ENCODE measurements around the gene RELN.
A peak's percentile ranks its signal among the peaks of the same experiment; 100 is the strongest.
"Not testable (repeated sequence)": the region's sequence is repeated elsewhere in the genome, so short reads cannot be mapped to it uniquely, and the experiment has no call there.

Gene RELN

DNA sequence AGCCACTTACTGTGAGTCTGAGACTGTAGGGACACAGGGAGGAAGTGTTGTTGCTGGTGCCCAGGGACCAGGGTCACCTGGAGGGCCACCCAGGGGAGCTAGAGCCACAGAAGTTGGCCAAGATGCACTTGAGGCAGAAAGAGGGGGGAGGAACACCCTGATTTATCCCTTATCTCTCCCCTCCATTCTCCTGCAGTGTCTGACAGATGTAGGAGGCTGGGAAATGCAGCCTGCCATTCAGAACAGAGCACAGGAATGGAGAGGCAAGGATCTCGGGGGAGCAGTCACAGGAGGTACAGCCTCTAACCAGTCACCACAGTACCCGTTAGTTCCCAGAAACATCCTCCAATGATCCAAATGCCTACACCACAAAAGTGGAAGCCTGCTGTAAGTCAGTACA lies 425.0 kb downstream of the RELN start:
- no peak for DNase-seq (ENCODE audit: low read depth)

DNA sequence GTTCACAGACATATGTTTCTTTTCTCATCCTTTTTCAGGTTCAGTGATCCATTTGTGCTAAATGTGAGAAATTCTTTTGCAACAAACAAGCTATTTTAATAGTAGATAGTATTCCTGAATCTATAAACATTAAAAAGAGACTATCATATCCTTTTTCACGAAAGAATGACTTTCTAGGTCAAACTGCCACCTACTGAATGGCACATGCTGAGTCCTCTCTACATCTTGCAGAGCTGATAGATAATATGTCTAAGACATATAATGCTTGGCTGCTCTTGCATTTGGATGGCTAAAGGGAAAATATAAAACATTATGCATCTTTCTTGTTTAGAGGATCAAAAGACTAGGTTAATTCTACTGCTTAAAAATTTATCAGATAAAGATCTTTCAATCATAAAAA lies 429.3 kb downstream of the RELN start:
- no peak for DNase-seq (ENCODE audit: low read depth)

DNA sequence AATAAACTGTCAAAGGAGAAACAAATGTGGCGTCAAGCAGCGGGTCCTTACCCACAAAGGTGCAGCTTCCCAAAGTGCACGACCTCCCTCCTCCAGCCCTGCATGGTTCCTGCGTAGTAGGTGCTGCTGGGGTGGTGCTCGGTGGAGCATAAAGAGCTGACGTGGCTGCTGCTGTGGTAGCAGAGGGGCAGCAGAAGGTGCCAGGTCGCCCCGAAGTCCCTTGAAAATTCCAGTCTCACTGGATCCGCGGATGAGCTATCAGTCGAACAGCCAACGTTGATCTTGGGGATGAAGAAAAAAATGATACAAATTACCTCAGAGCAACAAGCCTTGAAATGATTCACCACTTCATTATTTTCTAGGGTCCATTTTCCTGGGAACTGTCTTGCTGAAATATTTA lies 438.4 kb downstream of the RELN start:
- DNase-seq (ENCODE audit: low read depth), result no peak

DNA sequence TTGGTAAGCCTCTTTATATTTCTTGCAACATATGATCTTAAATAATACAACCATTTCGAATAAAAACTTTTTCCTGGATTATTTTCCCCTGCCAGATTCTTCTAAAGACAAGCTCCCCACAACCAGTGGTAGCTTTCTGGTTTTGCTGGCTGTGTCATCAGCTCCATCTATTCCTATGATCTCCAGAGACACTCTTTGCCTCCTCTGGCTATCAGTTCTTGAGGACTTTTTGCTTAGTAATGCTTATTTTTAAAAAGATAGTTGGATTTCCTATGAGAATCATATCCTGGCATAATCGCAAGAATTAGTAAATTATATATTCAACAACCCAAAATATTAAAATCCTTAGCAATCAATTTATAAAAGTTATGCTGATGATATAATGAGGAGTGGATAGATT lies 439.7 kb downstream of the RELN start:
- DNase-seq (ENCODE audit: low read depth), result no peak

DNA sequence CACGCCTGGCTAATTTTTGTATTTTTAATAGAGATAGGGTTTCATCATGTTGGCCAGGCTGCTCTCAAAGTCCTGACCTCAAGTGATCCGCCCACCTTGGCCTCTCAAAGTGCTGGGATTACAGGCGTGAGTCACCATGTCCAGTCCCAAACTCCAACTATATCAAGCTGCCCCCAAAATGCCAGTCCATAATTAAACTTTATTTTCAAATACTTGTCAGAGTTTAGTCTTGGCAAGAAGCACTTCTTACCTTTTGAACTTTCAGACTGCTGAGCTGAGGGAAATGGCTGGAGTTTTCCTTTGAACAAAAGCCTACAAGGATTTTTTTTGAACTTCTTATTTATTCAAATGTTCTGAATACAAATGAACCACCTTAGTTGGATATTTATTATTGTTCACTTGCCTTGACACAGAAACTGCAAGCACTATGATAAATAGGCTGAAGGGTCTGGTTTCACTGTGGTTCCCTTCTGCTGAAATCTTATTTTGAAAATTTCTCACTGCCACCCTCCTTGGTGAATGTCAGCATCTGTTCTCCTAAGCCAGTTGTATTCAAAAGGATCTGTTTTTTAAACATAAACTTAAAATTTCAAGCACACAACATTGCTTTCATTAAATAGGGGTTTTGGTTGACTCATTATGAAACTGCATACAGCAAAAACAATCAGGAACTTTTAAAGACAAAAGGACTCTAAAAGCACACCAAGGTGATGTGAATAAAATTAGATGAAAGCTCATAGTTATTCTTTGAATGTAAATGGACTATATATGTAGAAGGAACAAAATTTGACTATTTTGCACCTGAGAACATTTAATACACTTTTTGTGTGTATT lies 441.8 kb downstream of the RELN start:
- DNase-seq (ENCODE audit: low read depth), result no peak

DNA sequence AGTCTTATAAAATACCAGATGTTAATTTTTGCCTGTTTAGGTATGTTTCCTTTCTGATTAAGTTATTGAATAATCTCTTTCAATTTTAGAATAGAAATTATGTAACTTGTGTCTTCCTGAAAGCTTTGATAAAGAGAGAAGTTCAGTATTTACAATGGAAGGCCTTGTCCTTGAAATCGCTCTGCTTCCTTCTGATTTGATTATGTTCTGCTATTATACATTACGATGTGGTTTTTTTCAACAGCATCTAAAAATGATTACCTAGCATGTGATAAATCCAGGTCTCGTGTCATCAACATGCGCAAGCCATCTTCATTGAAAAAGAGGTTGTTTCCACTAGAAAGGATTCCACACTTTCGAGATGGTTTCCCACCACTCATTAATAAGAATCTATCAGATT lies 447.0 kb downstream of the RELN start:
- no peak for DNase-seq (ENCODE audit: low read depth)

DNA sequence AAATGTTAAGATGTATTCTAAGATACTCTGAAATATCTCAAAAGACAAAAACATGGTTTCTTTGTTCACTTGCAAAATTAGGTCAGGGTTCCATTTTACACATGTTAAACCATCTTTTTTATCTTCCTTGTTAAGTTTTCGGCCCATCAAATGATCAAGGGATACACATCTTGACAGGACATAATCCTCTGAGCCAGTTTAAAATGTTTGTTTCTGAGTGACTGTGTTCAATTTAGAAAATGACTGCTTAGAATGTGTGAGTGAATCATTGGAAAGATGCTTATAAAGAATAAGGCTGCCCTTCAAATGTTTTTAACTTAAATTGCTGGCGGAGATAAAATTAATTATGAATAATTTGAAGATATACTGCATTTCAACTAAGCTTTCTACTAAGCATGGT lies 447.5 kb downstream of the RELN start:
- no peak for DNase-seq (ENCODE audit: low read depth)

DNA sequence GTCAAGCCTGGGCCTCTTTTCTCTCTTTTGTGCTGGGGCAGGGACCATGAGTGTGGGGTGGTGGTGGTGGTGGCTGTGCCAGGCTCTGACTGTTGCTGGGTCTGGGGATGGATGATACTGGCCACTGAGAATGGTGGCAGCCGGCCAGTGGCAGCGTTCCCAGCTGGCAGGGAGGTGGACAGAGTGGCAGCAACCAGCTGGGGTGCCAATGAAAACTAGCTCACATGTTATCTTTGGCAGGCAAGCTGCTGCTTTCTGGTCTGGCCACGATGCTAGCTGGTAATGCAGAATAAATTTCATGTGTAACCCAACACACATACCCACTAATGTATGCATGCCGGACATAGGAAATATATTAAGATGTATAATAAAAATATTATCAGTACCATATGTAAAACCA lies 448.4 kb downstream of the RELN start:
- no peak for DNase-seq (ENCODE audit: low read depth)

DNA sequence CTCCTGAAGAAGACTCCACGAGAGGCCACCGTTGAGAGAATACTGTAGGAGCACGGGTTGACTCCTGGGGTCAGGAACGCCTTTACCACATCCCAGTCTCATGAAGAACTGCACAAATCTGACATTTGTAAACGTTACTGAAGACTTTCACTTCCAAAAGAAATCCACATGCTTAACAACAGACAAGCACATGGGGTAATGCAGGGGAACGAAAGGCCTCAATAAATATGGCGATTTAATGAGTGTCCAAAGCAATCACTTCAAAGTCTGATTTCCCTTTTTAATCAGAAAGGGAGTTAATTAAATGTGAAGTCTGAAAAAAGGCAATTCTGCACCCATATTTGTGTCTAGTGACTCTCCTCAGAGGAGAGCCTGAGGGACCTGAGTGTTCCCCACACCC lies 449.1 kb downstream of the RELN start:
- DNase-seq (ENCODE audit: low read depth), result no peak

DNA sequence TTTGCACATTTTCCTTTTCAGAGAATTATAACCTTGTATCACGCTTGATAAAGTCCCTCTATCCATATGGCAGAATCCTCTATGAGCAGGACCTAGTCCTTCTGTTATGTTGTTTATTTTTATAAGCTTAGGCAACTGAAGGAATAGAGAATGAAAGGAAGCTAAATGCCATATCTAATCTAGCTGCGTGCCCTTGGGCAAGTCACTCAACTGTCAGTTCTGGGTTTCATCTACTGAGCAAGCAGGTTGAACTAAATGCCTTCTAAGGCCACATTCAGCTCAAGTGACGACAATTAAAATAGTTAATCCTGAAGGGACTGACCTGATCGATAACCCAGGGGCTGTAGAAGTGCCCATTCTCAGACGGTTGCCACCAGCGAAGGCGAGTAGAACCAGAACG lies 449.6 kb downstream of the RELN start:
- no peak for DNase-seq (ENCODE audit: low read depth)

DNA sequence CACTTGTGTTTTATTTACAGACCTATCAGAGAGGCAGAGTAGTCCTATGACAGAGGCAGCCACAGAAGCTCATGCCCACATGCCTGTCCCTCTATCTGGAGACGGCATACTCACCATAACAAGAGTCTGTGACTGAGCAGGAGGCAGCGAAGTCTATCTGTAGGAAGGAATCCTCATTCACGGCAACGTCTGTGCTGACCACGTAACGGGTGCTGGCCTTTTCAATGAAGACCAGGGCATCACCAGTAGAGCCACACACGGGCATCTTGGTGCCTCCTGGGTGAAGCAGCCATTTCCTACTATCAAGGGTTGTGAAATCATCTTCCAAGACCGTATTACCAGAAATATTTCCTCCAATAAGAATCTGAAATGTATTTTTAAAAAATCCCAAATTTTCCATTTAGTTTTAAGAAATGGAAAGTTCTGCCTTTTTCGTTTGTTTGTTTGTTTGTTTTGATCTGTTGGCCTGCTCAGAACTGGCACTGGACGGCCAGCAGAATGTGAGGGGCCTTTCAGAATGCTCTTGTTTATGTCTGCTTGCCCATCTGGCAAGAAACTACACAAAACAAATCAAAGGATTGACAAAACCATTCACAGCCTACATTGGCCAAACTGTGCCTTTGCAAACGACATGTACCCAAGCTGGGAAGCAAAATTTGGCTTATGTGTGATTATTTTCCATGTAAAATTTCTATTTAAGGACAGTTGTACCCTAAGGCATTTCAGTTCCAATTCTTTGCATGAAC lies 450.3 kb downstream of the RELN start:
- DNase-seq (ENCODE audit: low read depth), result no peak

DNA sequence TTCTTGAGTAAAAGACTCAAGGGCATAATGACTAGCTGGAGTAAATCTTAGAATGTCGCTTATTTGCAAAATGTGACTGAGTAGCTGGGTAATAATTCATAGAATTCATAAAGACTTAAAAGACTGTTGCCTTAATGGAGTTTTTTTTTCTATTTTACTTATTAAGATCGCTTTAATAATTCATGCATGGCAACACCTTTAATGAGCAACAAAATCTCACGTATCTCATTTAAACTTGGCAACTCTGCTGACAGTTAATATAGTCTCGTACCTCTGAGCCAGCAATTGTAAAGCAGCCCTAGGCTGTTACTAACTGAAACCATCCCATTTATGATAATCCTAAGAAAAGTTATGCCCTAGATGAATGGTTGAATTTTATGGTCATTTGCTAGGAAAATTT lies 455.7 kb downstream of the RELN start:
- DNase-seq (ENCODE audit: low read depth), result no peak

DNA sequence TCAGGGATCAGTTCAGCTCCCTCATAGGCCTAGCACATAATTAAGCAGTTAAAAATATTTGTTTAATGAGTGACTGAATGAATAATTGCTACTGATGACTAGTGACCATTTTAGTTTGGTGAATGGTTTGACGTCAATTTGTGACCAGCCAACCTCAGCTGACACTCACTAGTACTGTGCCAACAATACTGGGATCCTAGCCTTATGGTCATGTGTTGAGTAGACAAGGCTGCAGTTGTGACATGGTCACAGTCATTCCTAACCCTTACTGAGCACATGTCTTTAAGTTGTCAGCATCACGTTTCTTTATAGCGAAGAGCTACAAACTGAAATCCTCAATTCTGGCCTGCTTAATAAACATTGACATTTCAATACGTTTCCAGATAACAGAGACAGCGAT lies 456.5 kb downstream of the RELN start:
- DNase-seq (ENCODE audit: low read depth), result no peak

DNA sequence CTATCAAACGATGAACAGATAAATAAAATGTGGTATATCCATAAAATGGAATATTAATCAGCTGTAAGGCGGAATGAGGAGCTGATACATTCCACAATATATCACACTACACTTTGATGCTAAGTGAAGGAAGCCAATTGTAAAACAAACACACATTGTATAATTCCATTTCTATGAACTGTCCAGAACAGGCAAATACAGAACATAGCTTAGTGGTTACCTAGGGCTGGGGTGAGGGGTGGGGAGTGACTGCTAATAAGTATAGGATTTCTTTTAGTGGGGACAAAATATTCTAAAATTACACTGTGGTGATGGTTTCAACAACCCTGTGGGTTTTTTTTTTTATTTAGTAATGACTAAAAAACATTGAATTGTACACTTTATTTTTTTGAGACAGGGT lies 461.3 kb downstream of the RELN start:
- DNase-seq (ENCODE audit: low read depth), result no peak

DNA sequence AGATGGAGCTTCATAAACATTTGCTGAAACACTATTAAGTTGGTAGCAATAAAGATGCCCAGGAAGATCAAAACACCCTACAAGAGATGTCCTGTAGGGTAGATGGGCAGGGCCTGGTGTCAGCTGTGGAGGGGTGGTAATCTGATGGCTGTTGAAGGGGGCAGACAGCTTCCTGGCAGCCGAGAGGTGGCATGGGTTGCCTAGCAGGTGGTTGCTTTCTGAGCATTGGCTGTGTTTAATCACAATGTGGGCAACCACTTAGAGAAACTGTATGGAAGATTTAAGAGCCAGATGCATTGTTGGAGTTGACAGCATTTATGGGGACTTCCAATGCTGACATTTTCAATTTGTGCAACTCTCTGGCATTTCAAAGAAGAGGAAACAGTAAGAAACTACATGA lies 463.5 kb downstream of the RELN start:
- no peak for DNase-seq (ENCODE audit: low read depth)

DNA sequence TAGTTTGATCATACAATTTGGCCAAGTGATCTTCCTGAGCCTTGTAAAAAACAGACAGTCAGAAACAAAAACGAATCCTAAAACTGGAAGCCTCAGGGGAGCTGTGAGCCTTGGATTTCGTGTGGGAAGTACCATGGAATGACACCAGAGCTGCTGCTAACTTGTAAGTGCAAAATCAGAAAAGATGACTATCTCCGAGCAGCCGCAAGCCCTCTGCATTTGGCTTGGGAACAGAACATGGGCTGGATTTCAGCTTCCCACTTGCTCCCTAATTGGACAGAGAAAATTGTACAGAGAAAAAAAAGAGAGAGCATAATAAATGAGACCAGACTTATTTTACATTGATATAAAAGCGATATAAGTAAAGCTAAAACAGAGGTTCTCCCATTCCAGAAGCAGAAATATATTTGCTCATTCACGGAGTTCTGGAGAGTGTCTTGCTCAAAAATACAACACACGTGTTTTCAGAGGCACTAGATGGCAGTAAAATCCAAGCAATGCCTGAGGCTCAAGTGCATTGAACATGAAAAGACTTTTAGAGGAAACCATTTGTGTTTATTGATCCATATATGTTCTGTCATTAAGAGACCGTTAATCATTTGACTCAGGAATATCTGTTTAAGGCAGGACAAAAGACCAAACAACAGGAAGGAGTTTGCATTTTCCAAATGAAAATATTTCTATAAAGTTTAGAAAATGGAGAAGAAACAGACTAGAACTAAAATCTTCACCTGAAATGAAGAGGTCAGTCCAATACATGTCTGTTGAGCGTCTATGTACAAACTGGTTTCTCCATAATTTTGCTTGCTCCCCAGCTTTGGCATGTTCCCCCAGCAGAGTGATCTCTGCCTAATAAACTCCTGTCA lies 465.2 kb downstream of the RELN start:
- DNase-seq (ENCODE audit: low read depth), result peak; percentile 11

DNA sequence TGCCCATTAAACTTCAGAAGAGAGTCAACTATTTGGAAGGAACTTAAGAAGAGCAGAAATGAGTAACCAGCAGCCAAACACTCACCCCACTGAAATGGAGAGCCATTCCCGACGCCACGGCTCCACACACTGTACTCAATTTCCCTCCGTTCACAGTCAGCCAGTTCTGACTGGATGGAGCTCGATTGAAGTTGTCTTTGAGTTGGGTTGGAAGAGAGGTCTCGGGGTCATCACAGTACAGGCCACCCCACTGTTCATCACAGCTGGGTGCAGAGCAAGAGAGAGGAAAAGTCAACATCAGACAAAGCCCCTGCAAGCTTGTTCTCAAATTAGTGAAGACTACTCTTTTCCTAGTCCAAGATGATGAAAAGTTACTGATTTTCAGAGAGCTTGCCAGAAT lies 467.5 kb downstream of the RELN start:
- no peak for DNase-seq (ENCODE audit: low read depth)

DNA sequence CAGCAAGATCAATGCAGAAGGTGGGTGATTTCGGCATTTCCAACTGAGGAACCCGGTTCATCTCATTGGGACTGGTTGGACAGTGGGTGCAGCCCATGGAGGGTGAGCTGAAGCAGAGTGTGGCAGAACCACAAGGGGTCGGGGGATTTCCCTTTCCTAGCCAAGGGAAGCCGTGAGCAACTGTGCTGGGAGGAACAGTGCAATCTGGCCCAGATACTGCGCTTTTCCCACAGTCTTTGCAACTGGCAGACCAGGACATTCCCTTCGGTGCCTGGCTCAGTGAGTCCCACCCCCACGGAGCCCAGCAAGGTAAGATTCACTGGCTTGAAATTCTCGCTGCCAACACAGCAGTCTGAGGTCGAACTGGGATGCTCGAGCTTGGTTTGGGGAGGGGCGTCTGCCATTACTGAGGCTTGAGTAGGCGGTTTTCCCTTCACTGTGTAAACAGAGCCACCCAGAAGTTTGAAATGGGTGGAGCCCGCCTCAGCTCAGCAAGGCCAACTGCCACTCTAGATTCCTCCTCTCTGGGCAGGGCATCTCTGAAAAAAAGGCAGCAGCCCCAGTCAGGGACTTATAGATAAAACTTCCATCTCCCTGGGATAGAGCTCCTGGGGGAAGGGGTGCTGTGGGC lies 484.8 kb downstream of the RELN start:
- DNase-seq (ENCODE audit: low read depth), result no peak

DNA sequence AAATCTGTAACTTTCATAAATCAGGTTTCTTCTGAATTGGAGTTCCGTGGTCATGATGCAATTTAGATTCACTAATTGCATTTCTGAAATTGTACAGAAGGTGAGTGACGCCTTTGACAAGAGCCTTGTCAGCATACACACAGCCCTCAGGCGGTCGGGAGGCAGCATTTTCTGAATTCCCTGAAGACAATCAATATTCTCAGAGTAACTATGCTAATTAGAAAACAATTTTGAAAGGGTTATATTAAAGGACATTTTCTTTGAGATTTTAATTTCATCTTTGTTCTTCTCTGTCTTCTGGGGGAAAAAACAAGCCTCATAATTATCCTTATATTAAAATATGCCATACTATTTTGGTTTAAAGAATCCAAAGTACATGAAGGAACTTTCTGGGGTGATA lies 488.3 kb downstream of the RELN start:
- no peak for DNase-seq (ENCODE audit: low read depth)

DNA sequence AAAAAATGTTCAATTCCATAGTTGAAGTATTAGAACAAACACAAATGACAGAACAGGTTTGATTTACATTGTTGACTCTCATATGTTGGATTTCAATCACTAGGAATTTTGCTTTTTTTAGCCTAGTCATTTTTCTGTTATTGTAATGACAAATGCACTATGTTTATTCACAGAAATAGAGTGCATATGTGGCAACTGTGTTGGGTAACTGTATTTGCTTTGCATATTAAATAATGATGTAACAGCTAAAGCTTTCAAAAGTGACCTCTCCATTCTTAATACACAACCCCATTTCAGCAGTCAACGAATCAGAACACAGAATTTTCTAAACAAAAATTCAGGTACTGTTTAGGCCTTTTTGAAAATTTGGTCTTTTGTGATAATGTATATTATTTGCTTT lies 489.5 kb downstream of the RELN start:
- no peak for DNase-seq (ENCODE audit: low read depth)

DNA sequence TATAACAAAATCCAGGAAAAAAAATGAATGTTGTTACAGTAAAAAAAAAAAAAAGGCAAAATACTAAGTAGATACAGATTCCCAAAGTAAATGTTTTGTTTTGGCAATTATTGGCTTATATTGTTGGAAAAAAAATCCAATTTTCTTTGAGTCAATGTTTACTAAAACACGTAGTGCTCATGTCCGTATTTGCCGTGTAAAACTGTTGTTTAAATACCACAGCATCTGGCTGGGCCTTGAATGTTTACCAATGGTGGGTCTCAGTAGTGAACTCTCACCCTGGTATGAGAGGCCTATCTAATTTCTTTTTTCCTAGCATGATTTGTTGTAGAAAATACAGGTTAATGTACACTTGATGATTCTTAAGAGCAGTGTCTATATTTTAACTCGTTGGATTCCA lies 502.0 kb downstream of the RELN start:
- DNase-seq (ENCODE audit: low read depth), result no peak

DNA sequence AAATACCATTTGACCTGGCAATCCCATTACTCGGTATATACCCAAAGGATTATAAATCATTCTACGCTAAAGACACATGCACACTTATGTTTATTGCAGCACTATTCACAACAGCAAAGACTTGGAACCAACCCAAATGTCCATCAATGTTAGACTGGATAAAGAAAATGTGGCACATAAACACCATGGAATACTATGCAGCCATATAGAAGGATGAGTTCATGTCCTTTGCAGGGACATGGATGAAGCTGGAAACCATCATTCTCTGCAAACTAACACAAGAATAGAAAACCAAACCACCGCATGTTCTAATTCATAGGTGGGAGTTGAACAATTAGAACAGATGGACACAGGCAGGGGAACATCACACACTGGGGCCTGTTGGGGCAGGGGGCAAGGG lies 502.6 kb downstream of the RELN start:
- not testable (repeated sequence) for DNase-seq (ENCODE audit: low read depth)

All from non-pigmented ciliary epithelial cell (primary cell).